K562 (cell line): ENCODE data around the gene ADGRA3. TPM values are rescaled to one million over a fixed set of nuclear protein-coding genes. Genes with fewer than 3 reads are reported as not detected.

Source experiments
- ATAC-seq: fragments of 200-7000 bp; cut with Tn5 transposase; 3 replicates; pipeline ENCODE4 v1.9.1; 2020; ENCODE audit warnings: moderate library complexity
- BruUV-seq: library from RNA; stranded (reverse); fragments of 400-500 nt; replicated peaks from 2 replicates; lab custom pipeline; 2021; lab: Mats Ljungman, UMichigan
- CTCF ChIA-PET: fragments of 300-600 bp; formaldehyde crosslinking; extraction: SDS; loops from one replicate; lab custom pipeline; 2021; ENCODE audit warnings: low intra/inter-chr PET ratio; lab: Yijun Ruan, JAX
- POLR2A ChIA-PET: fragments of 300-600, 350-650 bp; sonication (Branson Sonifier 250); formaldehyde crosslinking; extraction: SDS; loops from one replicate; lab custom pipeline; 2021; ENCODE audit warnings: antibody characterized with exemption, inconsistent platforms; lab: Yijun Ruan, JAX
- DNase-seq, 4 experiments: peaks; one replicate each; pipeline versions ENCODE4 v3.0.0 to v3.0.0-alpha.2; 2011 to 2018; ENCODE audit warnings: low spot score in 3 of 4, mixed read lengths in 3 of 4; ENCODE audit errors: extremely low read depth in 1 of 4
- FAIRE-seq: peaks from 2 replicates; lab custom pipeline; 2011; peaks lifted over from hg19 to GRCh38; lab: Jason Lieb, UNC
- H2AFZ ChIP-seq: 2 replicates; pipeline ENCODE4 v1.6.0; 2011; ENCODE audit warnings: low read depth, low read length, control low read depth, inconsistent platforms
- H3K27ac ChIP-seq: fragments of 200-600 bp; 3 replicates; pipeline ENCODE4 v1.8.0; 2011; ENCODE audit warnings: low read depth, mild to moderate bottlenecking, control low read depth, inconsistent platforms, low read length, moderate library complexity, mixed read lengths; ENCODE audit errors: extremely low read depth
- H3K27me3 ChIP-seq, 2 experiments: fragments of 300-600 bp in 1 of 2; 2 replicates in 1 of 2; 3 replicates in 1 of 2; pipeline versions ENCODE4 v1.6.0 to v1.8.0; 2011; ENCODE audit warnings: inconsistent platforms in 2 of 2, low read length in 2 of 2, mild to moderate bottlenecking in 1 of 2, mixed read lengths in 1 of 2, moderate library complexity in 1 of 2; ENCODE audit not compliant: control insufficient read depth in 2 of 2, insufficient read depth in 2 of 2
- H3K36me3 ChIP-seq: fragments of 300-600 bp; 3 replicates; pipeline ENCODE4 v1.8.0; 2011; ENCODE audit warnings: mild to moderate bottlenecking, low read length, inconsistent platforms; ENCODE audit not compliant: control insufficient read depth, insufficient read depth
- H3K4me1 ChIP-seq, 2 experiments: fragments of 200-600 bp in 1 of 2; replicated peaks in 1 of 2; 2 replicates in 1 of 2; 3 replicates in 1 of 2; pipeline versions ENCODE4 v1.5.1 to v1.8.0; 2011; ENCODE audit warnings: inconsistent platforms in 2 of 2, low read length in 2 of 2, mild to moderate bottlenecking in 1 of 2, mixed read lengths in 1 of 2, moderate library complexity in 1 of 2; ENCODE audit not compliant: control insufficient read depth in 2 of 2, insufficient read depth in 2 of 2
- H3K4me2 ChIP-seq: 2 replicates; pipeline ENCODE4 v1.6.1; 2011; ENCODE audit warnings: low read length, control low read depth, inconsistent platforms, mixed read lengths; ENCODE audit not compliant: insufficient read depth
- H3K4me3 ChIP-seq: fragments of 200-600 bp; sonication (generic), shearing (Covaris generic); 2 replicates; pipeline ENCODE4 v1.5.1; 2016; ENCODE audit warnings: control low read depth, inconsistent platforms
- H3K79me2 ChIP-seq: fragments of 200-600 bp; 3 replicates; pipeline ENCODE4 v1.8.0; 2011; ENCODE audit warnings: low read length, inconsistent platforms; ENCODE audit not compliant: control insufficient read depth, insufficient read depth
- H3K9ac ChIP-seq, 2 experiments: 2 replicates each; pipeline versions ENCODE4 v1.6.0 to v1.6.1; 2011; ENCODE audit warnings: low read depth in 2 of 2, low read length in 2 of 2, control low read depth in 1 of 2, inconsistent platforms in 1 of 2, mild to moderate bottlenecking in 1 of 2, mixed read lengths in 1 of 2; ENCODE audit not compliant: insufficient read depth in 1 of 2
- H3K9me1 ChIP-seq: one replicate; pipeline ENCODE4 v1.6.0; 2011; ENCODE audit warnings: inconsistent platforms, mild to moderate bottlenecking, low read length, moderate library complexity; ENCODE audit not compliant: control insufficient read depth, insufficient read depth
- H3K9me3 ChIP-seq: replicated peaks from 2 replicates; pipeline ENCODE4 v1.5.1; 2011; ENCODE audit warnings: low read depth, low read length, inconsistent platforms; ENCODE audit not compliant: control insufficient read depth, insufficient read depth
- H4K20me1 ChIP-seq: replicated peaks from 2 replicates; pipeline ENCODE4 v1.6.1; 2011; ENCODE audit warnings: low read length, inconsistent platforms, mixed read lengths; ENCODE audit not compliant: control insufficient read depth, insufficient read depth
- CEBPB ChIP-seq: fragments of 450-650 bp; IDR thresholded peaks from 2 replicates; pipeline ENCODE4 v1.6.1; 2016; ENCODE audit warnings: missing genetic modification characterization, missing compliant biosample characterization
- CREB3 ChIP-seq: fragments of 450-650 bp; conservative IDR thresholded peaks from 2 replicates; pipeline ENCODE4 v1.6.1; 2016; ENCODE audit warnings: missing genetic modification characterization, low read depth, mild to moderate bottlenecking, missing compliant biosample characterization, moderate library complexity
- KLF6 ChIP-seq: fragments of 250-450 bp; sonication (Bioruptor Pico); IDR thresholded peaks from 2 replicates; pipeline ENCODE4 v1.4.0; 2020; ENCODE audit warnings: mild to moderate bottlenecking, moderate library complexity, borderline replicate concordance
- NFE2L1 ChIP-seq: fragments of 450-650 bp; IDR thresholded peaks from 2 replicates; pipeline ENCODE4 v1.6.1; 2016; ENCODE audit warnings: missing genetic modification characterization, low read depth, mild to moderate bottlenecking, missing compliant biosample characterization, moderate library complexity, borderline replicate concordance
- SLC30A9 ChIP-seq: fragments of 250-450 bp; sonication (Bioruptor Pico); IDR thresholded peaks from 2 replicates; pipeline ENCODE4 v1.8.0; 2022; ENCODE audit warnings: mild to moderate bottlenecking, moderate library complexity
- SMC3 ChIP-seq: conservative IDR thresholded peaks from 2 replicates; pipeline ENCODE4 v1.6.1; 2011; ENCODE audit warnings: low read depth, low read length, improper control_type of control experiment; ENCODE audit not compliant: insufficient read depth
- SRSF3 ChIP-seq: fragments of 200-400 bp; formaldehyde crosslinking; IDR thresholded peaks from 2 replicates; pipeline ENCODE4 v1.6.1; 2016; ENCODE audit warnings: mild to moderate bottlenecking, low read length, moderate library complexity; ENCODE audit not compliant: insufficient read depth
- ZBTB17 ChIP-seq: fragments of 450-650 bp; formaldehyde crosslinking; IDR thresholded peaks from 2 replicates; pipeline ENCODE4 v1.4.0; 2020; ENCODE audit warnings: mild to moderate bottlenecking
- ZBTB33 ChIP-seq: sonication (generic); formaldehyde crosslinking; IDR thresholded peaks from 2 replicates; pipeline ENCODE4 v1.8.1; 2023; ENCODE audit warnings: mild to moderate bottlenecking, missing genetic modification reagents
- WGBS: fragments of 100-300 bp; shearing (Covaris generic); methylation state at CpG from one replicate; pipeline ENCODE4 v1.1.6; 2016; ENCODE audit warnings: low coverage, mixed read lengths; ENCODE audit not compliant: insufficient coverage; ENCODE audit errors: missing lambda C conversion rate; 5-methylcytosine and 5-hydroxymethylcytosine counted together
- in situ Hi-C: fragments of 300-500 bp; cut with MboI; formaldehyde crosslinking; loops from 4 replicates; pipeline ENCODE4 v1.15.0; 2018; ENCODE audit warnings: inconsistent platforms, mixed read lengths
- intact Hi-C: fragments of 100-400 bp; cut with micrococcal nuclease; formaldehyde crosslinking; loops from 2 replicates; pipeline ENCODE4 v1.14.2; 2022
- polyA plus RNA-seq, 8 experiments: library from polyadenylated mRNA; depleted of rRNA in 4 of 8; stranded (reverse) in 5 of 8; unstranded in 3 of 8; fragments of >200 nt; fragmentation: Nextera tagmentation in 2 of 8; fragmentation: Illumina TruSeq in 1 of 8; extraction: Ambion mirVana in 2 of 8; extraction: Trizol in 1 of 8; gene quantifications; 2 replicates each; pipeline versions ENCODE4 v1.2.1 to v1.2.3, GENCODE V29; 2011 to 2014; ENCODE audit warnings: inconsistent platforms in 1 of 8, missing spikeins in 1 of 8
- total RNA-seq, 7 experiments: library from RNA; depleted of rRNA in 6 of 7; stranded (reverse); fragments of >200 nt in 6 of 7; fragmentation: Illumina TruSeq in 2 of 7; extraction: Trizol in 2 of 7; gene quantifications; 2 replicates each; pipeline versions ENCODE4 v1.2.1 to v1.2.3, GENCODE V29; 2011 to 2021; ENCODE audit warnings: low replicate concordance in 1 of 7

The ADGRA3 gene
- total and polyA plus RNA-seq, 9 of the 15 experiments (the other 6 are each of a cell fraction or from before 2014, with no cell fraction given), result 0.06 to 2.3 (median 0.27) TPM; not detected in 3

GRCh38 chr4:22482250-22483127 is 33.4 kb downstream of the ADGRA3 start:
- H3K27me3 ChIP-seq, result no peaks in the 10 kb centered on the region
- H3K4me3 ChIP-seq, result no peak overlapping the region
- no peak overlapping the region for H2AFZ ChIP-seq
- no peaks in the 10 kb centered on the region for H3K9me3 ChIP-seq
- BruUV-seq, result no TSS peak
- ATAC-seq (no peak), DNase-seq (no peak), FAIRE-seq (no peak)
- no peaks in the 10 kb centered on the region; a peak in 1 of 5 replicates for H3K4me1 ChIP-seq
- intact Hi-C loops (no loop called here), in situ Hi-C loops (no loop called here)
- no peaks in the 10 kb centered on the region for H3K9me1 ChIP-seq
- WGBS, result 0% methylated on average over 3 of the region's 3 CpGs
- H3K4me2 ChIP-seq, result no peak overlapping the region
- no peak overlapping the region for H3K27ac ChIP-seq
- H3K79me2 ChIP-seq, result no peaks in the 10 kb centered on the region
- H3K9ac ChIP-seq, result no peak overlapping the region
- H3K36me3 ChIP-seq, result no peaks in the 10 kb centered on the region
- TF ChIP-seq SRSF3 (no peak), NFE2L1 (tag) (no peak)
- CTCF ChIA-PET, result no interaction called here
- POLR2A ChIA-PET, result no interaction called here
- no peaks in the 10 kb centered on the region for H4K20me1 ChIP-seq

- 0% methylated on average over 2 of the region's 2 CpGs for WGBS
- Histone ChIP-seq H3K27me3 (no peaks in the 10 kb centered on the region), H3K4me3 (no peak overlapping the region), H3K36me3 (no peaks in the 10 kb centered on the region), H3K27ac (no peak overlapping the region), H2AFZ (no peak overlapping the region), H3K4me1 (no peaks in the 10 kb centered on the region; a peak in 1 of 5 replicates), H3K9ac (no peak overlapping the region), H3K79me2 (no peaks in the 10 kb centered on the region), H3K4me2 (no peak overlapping the region), H3K9me1 (no peaks in the 10 kb centered on the region), H4K20me1 (no peaks in the 10 kb centered on the region), H3K9me3 (no peaks in the 10 kb centered on the region)
- no peak for FAIRE-seq
- DNase-seq, result no peak
- ATAC-seq, result no peak
- intact Hi-C loops (no loop called here), in situ Hi-C loops (no loop called here)
- ChIA-PET POLR2A (no interaction called here), CTCF (no interaction called here)
- no TSS peak for BruUV-seq
- TF ChIP-seq CREB3, result no peak
- no peak for TF ChIP-seq ZBTB33 (CRISPR knock-in tag)
- no peak for TF ChIP-seq CEBPB (tag)
- TF ChIP-seq ZBTB17 (CRISPR knock-in tag), result no peak
- TF ChIP-seq SLC30A9 (CRISPR knock-in tag), result no peak
- TF ChIP-seq KLF6 (CRISPR knock-in tag), result no peak
- no peak for TF ChIP-seq SMC3
Observed at GRCh38 chr4:22480675-22481327, 35.1 kb downstream of the ADGRA3 start.
